OCI-LY1 (cell line): ENCODE results near the gene RAPGEF6.

Experiments
- EZH2 ChIP-seq: fragments of 200-600 bp; sonication (generic), shearing (Covaris generic); IDR thresholded peaks from 2 replicates; pipeline ENCODE4 v1.8.0; 2017; ENCODE audit warnings: borderline replicate concordance, mixed run types, mild to moderate bottlenecking, antibody characterized with exemption, low read length, moderate library complexity, mixed read lengths
- TF ChIP-seq, protein P1 (sequence below): fragments of 200-600 bp; sonication (generic), shearing (Covaris generic); IDR thresholded peaks from 2 replicates; pipeline ENCODE4 v1.5.1; 2017; ENCODE audit warnings: mild to moderate bottlenecking, antibody characterized with exemption, low read length, moderate library complexity, mixed read lengths

DNA sequence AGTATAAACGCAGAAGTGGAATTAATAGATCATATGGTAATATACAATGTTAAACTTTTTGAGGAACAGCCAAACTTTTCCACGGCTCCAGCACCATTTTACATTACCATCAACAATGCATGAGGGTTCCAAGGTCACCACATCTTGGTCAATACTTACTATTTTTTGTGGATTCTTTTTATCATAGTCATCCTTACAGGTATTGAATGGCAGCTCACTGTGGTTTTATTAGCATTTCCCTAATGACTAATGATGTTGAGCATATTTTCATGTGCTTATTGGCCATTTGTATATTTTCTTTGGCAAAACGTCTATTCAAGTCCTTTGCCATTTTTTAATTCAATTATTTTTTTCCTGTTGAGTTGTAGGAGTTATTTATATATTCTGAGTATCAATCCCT, 14.1 kb upstream of the RAPGEF6 start:
- TF ChIP-seq, protein P1, sequence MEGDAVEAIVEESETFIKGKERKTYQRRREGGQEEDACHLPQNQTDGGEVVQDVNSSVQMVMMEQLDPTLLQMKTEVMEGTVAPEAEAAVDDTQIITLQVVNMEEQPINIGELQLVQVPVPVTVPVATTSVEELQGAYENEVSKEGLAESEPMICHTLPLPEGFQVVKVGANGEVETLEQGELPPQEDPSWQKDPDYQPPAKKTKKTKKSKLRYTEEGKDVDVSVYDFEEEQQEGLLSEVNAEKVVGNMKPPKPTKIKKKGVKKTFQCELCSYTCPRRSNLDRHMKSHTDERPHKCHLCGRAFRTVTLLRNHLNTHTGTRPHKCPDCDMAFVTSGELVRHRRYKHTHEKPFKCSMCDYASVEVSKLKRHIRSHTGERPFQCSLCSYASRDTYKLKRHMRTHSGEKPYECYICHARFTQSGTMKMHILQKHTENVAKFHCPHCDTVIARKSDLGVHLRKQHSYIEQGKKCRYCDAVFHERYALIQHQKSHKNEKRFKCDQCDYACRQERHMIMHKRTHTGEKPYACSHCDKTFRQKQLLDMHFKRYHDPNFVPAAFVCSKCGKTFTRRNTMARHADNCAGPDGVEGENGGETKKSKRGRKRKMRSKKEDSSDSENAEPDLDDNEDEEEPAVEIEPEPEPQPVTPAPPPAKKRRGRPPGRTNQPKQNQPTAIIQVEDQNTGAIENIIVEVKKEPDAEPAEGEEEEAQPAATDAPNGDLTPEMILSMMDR: no peak
- TF ChIP-seq EZH2: no peak
